Lower lobe of right lung (tissue), 2 donors: Measurements from ENCODE around the gene HBE1. TPM values are rescaled to one million over a fixed set of nuclear protein-coding genes. Genes with fewer than 3 reads are reported as not detected.

Experiments used
- ATAC-seq, 2 donors: fragments of 200-7000 bp; cut with Tn5 transposase; one replicate each; pipeline ENCODE4 v1.9.1; 2020 to 2022; ENCODE audit warnings: mild to moderate bottlenecking in 2 of 2, moderate library complexity in 2 of 2
- DNase-seq: peaks from one replicate; pipeline ENCODE4 v3.0.0-alpha.2; 2020
- H3K27ac ChIP-seq: fragments of 200-600 bp; one replicate; pipeline ENCODE4 v1.8.0; 2022
- H3K27me3 ChIP-seq: fragments of 200-600 bp; one replicate; pipeline ENCODE4 v1.8.0; 2022; ENCODE audit warnings: low read depth
- H3K36me3 ChIP-seq: fragments of 200-600 bp; one replicate; pipeline ENCODE4 v1.8.0; 2022; ENCODE audit warnings: mild to moderate bottlenecking
- H3K4me1 ChIP-seq: fragments of 200-600 bp; one replicate; pipeline ENCODE4 v1.8.0; 2022
- H3K4me3 ChIP-seq: fragments of 200-600 bp; one replicate; pipeline ENCODE4 v1.8.0; 2022; ENCODE audit warnings: mild to moderate bottlenecking
- H3K9me3 ChIP-seq: fragments of 200-600 bp; one replicate; pipeline ENCODE4 v1.8.0; 2022
- CTCF ChIP-seq: fragments of 200-600 bp; IDR thresholded peaks from one replicate; pipeline ENCODE4 v1.8.0; 2022; ENCODE audit warnings: antibody characterized with exemption, mild to moderate bottlenecking
- intact Hi-C: fragments of 100-400 bp; cut with DNase I; formaldehyde crosslinking; loops from one replicate; pipeline ENCODE4 v1.11.0; 2022
- total RNA-seq: library from RNA; stranded (reverse); fragmentation: NEBNext Ultra II Directional; extraction: Animal tissue kit (Norgen Biotek cat#: 25700); gene quantifications from one replicate; pipeline ENCODE4 v1.2.1, GENCODE V29; 2021
- donor health status: DM: no; HTN: yes; CAD: no; lungs with severe emphysema.

HBE1 gene
- total RNA-seq, 1 donor from 2014 or later = not detected

GRCh38 chr11:5272395-5273017, 2.8 kb upstream of the HBE1 start:
- H3K36me3 ChIP-seq = no peaks in the 10 kb centered on the region
- intact Hi-C loops = no loop called here
- H3K4me3 ChIP-seq = no peak overlapping the region
- no peak for TF ChIP-seq CTCF
- no peaks in the 10 kb centered on the region for H3K9me3 ChIP-seq
- no peak overlapping the region for H3K27ac ChIP-seq
- no peaks in the 10 kb centered on the region for H3K27me3 ChIP-seq
- DNase-seq (no peak), ATAC-seq (no peak)
- no peaks in the 10 kb centered on the region for H3K4me1 ChIP-seq

- intact Hi-C loops = no loop called here
- no peak overlapping the region for H3K27ac ChIP-seq
- no peak overlapping the region for H3K4me3 ChIP-seq
- H3K27me3 ChIP-seq = no peaks in the 10 kb centered on the region
- no peaks in the 10 kb centered on the region for H3K36me3 ChIP-seq
- no peak for ATAC-seq
- no peak for DNase-seq
- TF ChIP-seq CTCF = no peak
- H3K4me1 ChIP-seq = no peaks in the 10 kb centered on the region
- H3K9me3 ChIP-seq = no peaks in the 10 kb centered on the region
These were observed 2.6 kb downstream of the HBE1 start for GRCh38 chr11:5267033-5267563.

- Histone ChIP-seq H3K36me3 (no peaks in the 10 kb centered on the region), H3K4me3 (no peak overlapping the region), H3K4me1 (no peaks in the 10 kb centered on the region), H3K9me3 (no peaks in the 10 kb centered on the region), H3K27me3 (no peaks in the 10 kb centered on the region), H3K27ac (no peak overlapping the region)
- no peak for TF ChIP-seq CTCF
- intact Hi-C loops = no loop called here
- DNase-seq (no peak), ATAC-seq (no peak)
These were observed 3.1 kb downstream of the HBE1 start for GRCh38 chr11:5266609-5267008.

- no peaks in the 10 kb centered on the region for H3K4me1 ChIP-seq
- H3K9me3 ChIP-seq = no peaks in the 10 kb centered on the region
- no peak overlapping the region for H3K27ac ChIP-seq
- no peak for TF ChIP-seq CTCF
- no peak overlapping the region for H3K4me3 ChIP-seq
- H3K36me3 ChIP-seq = no peaks in the 10 kb centered on the region
- ATAC-seq (no peak), DNase-seq (no peak)
- no peaks in the 10 kb centered on the region for H3K27me3 ChIP-seq
- intact Hi-C loops = no loop called here
These were observed 3.9 kb downstream of the HBE1 start for GRCh38 chr11:5265832-5266231.

- Histone ChIP-seq H3K27me3 (no peaks in the 10 kb centered on the region), H3K4me1 (no peaks in the 10 kb centered on the region), H3K4me3 (no peak overlapping the region), H3K27ac (no peak overlapping the region), H3K9me3 (no peaks in the 10 kb centered on the region), H3K36me3 (no peaks in the 10 kb centered on the region)
- DNase-seq (no peak), ATAC-seq (no peak)
- TF ChIP-seq CTCF = no peak
- intact Hi-C loops = no loop called here
These were observed 11.0 kb downstream of the HBE1 start for GRCh38 chr11:5258543-5259262.
